IPS DF 4.7 (cell line): ENCODE measurements around the gene TXNIP.

ENCODE experiments used
- DNase-seq: peaks from one replicate; pipeline ENCODE4 v3.0.0-alpha.2; 2013; ENCODE audit warnings: low spot score; ENCODE audit errors: extremely low read depth

The TXNIP gene

GRCh38 chr1:145964328-145965118 is 31.9 kb downstream of the TXNIP start, which contains the start of the genes ANKRD34A and POLR3GL:
Gene ANKRD34A, minus strand, starts transcription at chr1:145964575. Its CDS starts 2,816 bp downstream, at chr1:145961759.
Gene POLR3GL, plus strand, starts transcription at chr1:145964690. Its CDS starts 10,176 bp downstream, at chr1:145974866.
- peak; percentile 83 for DNase-seq

- DNase-seq, result no peak
Measured at GRCh38 chr1:145963265-145964019, 32.9 kb downstream of the TXNIP start.

GRCh38 chr1:145962157-145963102 is 33.9 kb downstream of the TXNIP start:
- DNase-seq, result no peak

- DNase-seq, result no peak
Measured at GRCh38 chr1:145961425-145962156, 34.8 kb downstream of the TXNIP start.

- DNase-seq, result no peak
Measured at GRCh38 chr1:145961109-145961424, 35.3 kb downstream of the TXNIP start.

GRCh38 chr1:145960468-145961108 is 35.8 kb downstream of the TXNIP start:
- DNase-seq, result no peak

- no peak for DNase-seq
Measured at GRCh38 chr1:145959957-145960467, 36.4 kb downstream of the TXNIP start.

- no peak for DNase-seq
Measured at GRCh38 chr1:145959333-145959732, 37.0 kb downstream of the TXNIP start.

- no peak for DNase-seq
Measured at GRCh38 chr1:145958734-145959133, 37.6 kb downstream of the TXNIP start.

GRCh38 chr1:145957443-145958319 is 38.7 kb downstream of the TXNIP start, which contains the start of gene LIX1L:
Gene LIX1L, minus strand, starts transcription at chr1:145958017. Its CDS starts 90 bp downstream, at chr1:145957927.
- peak; percentile 92 for DNase-seq

GRCh38 chr1:145956781-145957442 is 39.5 kb downstream of the TXNIP start:
- no peak for DNase-seq

GRCh38 chr1:145956361-145956760 is 40.0 kb downstream of the TXNIP start:
- no peak for DNase-seq

- no peak for DNase-seq
Measured at GRCh38 chr1:145955436-145955835, 40.9 kb downstream of the TXNIP start.

GRCh38 chr1:145953861-145954260 is 42.5 kb downstream of the TXNIP start:
- no peak for DNase-seq

GRCh38 chr1:145952903-145953302 is 43.5 kb downstream of the TXNIP start:
- no peak for DNase-seq

GRCh38 chr1:145951526-145951925 is 44.9 kb downstream of the TXNIP start:
- no peak for DNase-seq

- DNase-seq, result no peak
Measured at GRCh38 chr1:145949219-145949618, 47.2 kb downstream of the TXNIP start.

GRCh38 chr1:145947551-145947950 is 48.8 kb downstream of the TXNIP start:
- no peak for DNase-seq
